ENCODE results near the gene F5. TPM values are rescaled to one million over a fixed set of nuclear protein-coding genes. Genes with fewer than 3 reads are reported as not detected.
"Not testable (repeated sequence)": the region's sequence is repeated elsewhere in the genome, so short reads cannot be mapped to it uniquely, and the experiment has no call there.

The F5 gene
- total RNA-seq, 2 donors from 2014 or later: 90.3 to 93.5 TPM

DNA sequence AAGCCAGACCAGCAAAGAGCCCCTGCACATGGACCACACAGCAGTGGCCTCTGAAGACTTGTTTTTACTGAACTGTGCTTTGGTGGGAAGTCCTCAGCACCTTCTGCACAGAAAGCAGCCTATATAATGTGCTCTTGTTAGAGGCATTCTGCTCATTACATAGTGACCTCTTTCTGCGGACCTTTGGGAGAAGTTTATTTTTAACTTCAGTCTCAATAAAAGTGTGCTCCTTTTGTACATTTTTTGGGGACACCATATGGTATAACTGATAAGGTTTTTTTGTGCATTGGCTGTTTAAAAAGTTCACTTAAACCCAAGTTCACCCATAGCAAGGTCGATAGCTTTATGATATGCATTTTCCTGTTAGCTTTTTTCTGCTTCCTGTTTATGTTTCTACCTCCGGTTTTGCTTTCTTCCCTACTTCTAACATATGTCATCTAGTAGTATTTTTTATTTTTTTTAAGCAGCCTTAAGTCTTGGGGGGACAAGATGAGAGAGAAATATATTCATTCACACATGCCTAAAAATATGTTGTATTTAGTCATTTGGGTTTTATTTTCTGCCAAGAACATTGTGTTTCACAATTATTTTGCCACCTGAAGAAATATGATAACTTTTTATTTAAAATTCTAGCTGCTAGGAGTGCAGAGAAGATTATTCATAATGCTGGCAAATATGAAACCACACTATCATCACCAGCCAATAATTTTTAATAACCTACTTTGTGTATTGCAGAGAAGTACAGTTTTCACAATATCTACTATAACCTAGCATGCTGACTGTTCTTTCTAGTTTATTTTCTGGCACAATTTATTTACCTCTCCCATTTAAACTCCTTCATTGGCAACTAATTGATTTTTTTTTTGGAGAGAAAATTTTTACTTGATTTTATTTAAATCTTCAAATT, 77.6 kb downstream of the F5 start:
- no peak for DNase-seq (ENCODE audit: low spot score in 2 of 2)
- Mint-ChIP-seq H3K36me3 (peaks cover 0 to 19% of the 10 kb centered on the region in 2 donors), H3K27ac (peak overlapping the region in 1 of 2 donors; percentile 2), H3K9me3 (no peaks in the 10 kb centered on the region)
- no peak for ATAC-seq

GRCh38 chr1:169507413-169507812, 78.9 kb downstream of the F5 start:
- Mint-ChIP-seq H3K36me3 (peaks cover 6 to 21% of the 10 kb centered on the region in 2 donors), H3K27ac (no peak overlapping the region), H3K9me3 (no peaks in the 10 kb centered on the region)
- ATAC-seq: no peak
- DNase-seq (ENCODE audit: low spot score in 2 of 2): no peak

DNA sequence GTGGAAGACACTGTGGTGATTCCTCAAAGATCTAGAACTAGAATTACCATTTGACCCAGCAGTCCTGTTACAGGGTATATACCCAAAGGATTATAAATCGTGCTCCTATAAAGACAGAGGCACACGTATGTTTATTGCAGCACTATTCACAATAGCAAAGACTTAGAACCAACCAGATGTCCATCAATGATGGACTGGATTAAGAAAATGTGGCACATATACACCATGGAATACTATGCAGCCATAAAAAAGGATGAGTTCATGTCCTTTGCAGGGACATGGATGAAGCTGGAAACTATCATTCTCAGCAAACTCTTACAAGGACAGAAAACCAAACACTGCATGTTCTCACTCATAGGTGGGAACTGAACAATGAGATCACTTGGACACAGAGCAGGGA, 82.7 kb downstream of the F5 start:
- not testable (repeated sequence) for H3K9me3 Mint-ChIP-seq; ATAC-seq; DNase-seq (ENCODE audit: low spot score in 2 of 2)
- Mint-ChIP-seq H3K36me3 (peaks cover 11 to 33% of the 10 kb centered on the region in 2 donors), H3K27ac (peak overlapping the region in 1 of 2 donors; percentile 15)

DNA sequence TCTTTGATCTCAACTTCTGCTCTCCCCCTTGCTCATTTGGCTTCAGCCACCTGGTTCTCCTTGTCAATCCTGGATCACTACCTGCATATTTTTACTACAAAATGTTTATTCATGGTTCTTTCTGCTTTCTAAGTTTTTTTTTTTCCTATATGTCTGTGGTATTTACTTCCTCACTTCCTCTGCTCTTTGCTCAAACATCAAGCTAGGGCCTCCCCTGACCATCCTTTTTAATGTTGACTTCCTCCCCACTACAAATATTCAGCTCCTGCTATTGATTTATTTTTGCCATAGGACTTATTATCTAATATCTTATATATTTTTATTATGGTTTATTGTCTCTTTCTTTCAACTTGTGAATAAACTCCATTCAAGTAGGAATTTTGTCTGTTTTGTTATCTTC, 86.5 kb downstream of the F5 start:
- ATAC-seq (no peak), DNase-seq (ENCODE audit: low spot score in 2 of 2) (no peak)
- H3K9me3 Mint-ChIP-seq: peaks cover 3 to 10% of the 10 kb centered on the region in 2 donors
- no peak overlapping the region for H3K27ac Mint-ChIP-seq
- H3K36me3 Mint-ChIP-seq: peaks cover 11 to 42% of the 10 kb centered on the region in 2 donors

- H3K36me3 Mint-ChIP-seq: peaks cover 5 to 20% of the 10 kb centered on the region in 2 donors
- peaks cover 3 to 10% of the 10 kb centered on the region in 2 donors for H3K9me3 Mint-ChIP-seq
- no peak for ATAC-seq
- no peak overlapping the region for H3K27ac Mint-ChIP-seq
- DNase-seq (ENCODE audit: low spot score in 2 of 2): no peak
These were observed 89.0 kb downstream of the F5 start for GRCh38 chr1:169497317-169497716.

DNA sequence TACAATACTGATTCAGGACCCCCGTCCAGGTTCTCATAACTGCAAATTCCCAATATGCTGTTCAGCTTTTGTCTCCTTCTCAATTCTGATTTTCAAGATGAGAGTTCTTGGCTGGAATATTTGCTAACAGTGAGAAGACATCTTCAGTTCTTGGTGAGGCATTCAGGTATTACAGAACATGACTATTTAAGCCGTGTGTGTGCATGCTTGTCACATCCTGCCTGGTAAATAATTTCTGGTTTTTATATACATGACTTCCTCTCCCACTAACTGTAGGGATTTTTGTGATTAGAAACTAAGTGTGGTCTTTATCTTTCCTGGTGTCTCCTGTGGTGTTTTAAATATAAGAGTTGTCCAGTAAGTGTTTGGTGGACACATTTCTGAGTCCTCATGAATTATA, 90.4 kb downstream of the F5 start:
- Mint-ChIP-seq H3K9me3 (peaks cover 3 to 10% of the 10 kb centered on the region in 2 donors), H3K27ac (no peak overlapping the region), H3K36me3 (peaks cover 5 to 20% of the 10 kb centered on the region in 2 donors)
- DNase-seq (ENCODE audit: low spot score in 2 of 2) (no peak), ATAC-seq (no peak)

DNA sequence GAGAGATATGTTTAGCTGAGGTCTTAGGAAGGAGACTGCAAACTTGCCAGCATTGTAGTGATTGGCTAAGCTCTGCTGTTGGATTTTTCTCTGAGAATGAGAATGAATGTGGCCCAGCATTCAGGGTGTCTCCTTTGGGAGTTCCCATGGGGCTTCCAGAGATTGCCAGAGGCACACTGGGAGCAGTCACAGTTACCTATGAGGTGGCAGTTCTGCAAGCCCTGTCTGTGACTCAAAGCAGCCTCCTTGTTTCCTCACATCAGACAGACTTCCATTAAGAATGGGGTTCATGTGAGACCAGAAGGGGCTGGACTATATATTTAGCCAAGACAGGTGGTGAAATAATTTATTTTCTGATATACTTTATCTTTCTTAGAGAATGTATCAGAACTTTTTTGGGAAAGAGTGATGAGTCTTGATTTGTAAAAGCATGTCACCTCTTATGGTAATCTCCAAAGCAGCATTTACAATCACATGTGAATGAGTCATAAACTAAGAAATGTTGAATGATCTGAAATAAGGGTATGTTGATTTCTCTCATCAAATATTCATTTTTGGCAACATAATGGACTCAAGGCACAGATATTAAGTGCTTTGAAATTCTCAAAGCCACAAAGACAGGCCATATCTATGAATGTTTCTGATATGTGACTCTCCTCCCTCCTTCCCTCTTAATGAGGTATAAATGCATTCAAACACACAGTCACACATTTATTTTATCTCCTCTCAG, 91.1 kb downstream of the F5 start:
- DNase-seq (ENCODE audit: low spot score in 2 of 2) (no peak), ATAC-seq (peak; percentile 14 to 33)
- H3K27ac Mint-ChIP-seq: no peak overlapping the region
- H3K9me3 Mint-ChIP-seq: peaks cover 0 to 10% of the 10 kb centered on the region in 2 donors
- H3K36me3 Mint-ChIP-seq: peaks cover 0 to 20% of the 10 kb centered on the region in 2 donors

DNA sequence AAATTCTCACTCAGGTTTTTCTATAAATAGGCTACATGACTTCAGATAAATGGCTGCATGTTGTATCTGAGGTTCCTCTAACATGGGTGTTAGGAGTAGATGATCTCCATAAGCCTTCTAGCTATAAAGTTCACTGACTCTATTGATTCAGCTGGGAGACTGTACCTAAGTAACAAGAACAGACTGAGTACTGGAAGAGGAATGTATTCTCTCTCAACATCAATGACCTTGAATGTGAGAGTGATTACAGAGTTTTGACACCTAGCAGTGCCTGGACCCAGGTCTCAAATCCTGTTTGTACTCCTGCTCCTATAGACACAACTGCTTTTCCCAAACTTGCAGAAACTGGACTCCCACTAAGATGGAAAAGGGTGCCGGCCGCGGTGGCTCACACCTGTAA, 91.9 kb downstream of the F5 start:
- Mint-ChIP-seq H3K36me3 (peaks cover 0 to 14% of the 10 kb centered on the region in 2 donors), H3K27ac (no peak overlapping the region), H3K9me3 (peaks cover 0 to 10% of the 10 kb centered on the region in 2 donors)
- DNase-seq (ENCODE audit: low spot score in 2 of 2): no peak
- no peak for ATAC-seq

DNA sequence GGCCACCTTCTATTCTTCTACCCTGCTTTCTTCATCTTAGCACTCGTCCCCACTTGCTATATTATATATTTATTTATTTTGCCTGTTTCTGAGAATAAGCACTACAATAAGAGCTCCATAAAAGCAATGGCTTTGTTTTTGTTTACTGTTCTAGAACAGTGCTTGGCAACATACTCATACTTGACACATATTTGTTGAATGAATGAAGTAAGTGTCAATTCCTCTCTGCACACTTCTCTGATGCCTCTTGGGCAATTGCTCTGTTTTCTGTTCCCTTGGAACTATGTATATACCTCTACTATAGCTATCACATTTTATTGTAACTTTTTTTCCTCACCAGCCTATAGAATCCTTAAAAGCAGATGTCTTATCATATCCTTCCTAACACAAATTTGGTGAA, 93.0 kb downstream of the F5 start:
- no peak for DNase-seq (ENCODE audit: low spot score in 2 of 2)
- Mint-ChIP-seq H3K36me3 (peaks cover 0 to 6% of the 10 kb centered on the region in 2 donors), H3K9me3 (peaks cover 0 to 4% of the 10 kb centered on the region in 2 donors), H3K27ac (no peak overlapping the region)
- no peak for ATAC-seq

DNA sequence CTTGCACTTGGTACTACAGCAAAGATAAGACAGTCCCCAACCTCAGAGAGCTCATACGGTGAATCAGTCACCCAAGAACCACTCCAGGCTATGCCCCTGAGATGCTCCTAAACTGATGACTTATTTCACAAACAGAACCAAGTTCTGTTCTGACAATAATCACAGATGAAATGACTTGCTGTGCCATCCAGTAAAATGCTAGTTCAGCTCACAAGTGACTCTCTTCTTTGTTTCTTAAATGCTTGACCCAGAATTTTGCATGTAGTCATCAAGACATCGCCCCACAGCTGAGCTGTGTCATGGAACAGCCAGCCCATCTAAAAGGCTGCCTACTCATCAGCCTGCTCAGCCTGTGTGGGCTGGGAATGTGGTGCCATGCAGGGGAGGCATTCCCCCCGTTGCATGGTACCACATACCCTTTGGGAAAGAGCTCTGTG, 94.4 kb downstream of the F5 start:
- Mint-ChIP-seq H3K36me3 (no peaks in the 10 kb centered on the region), H3K27ac (peak overlapping the region in 1 of 2 donors; percentile 33), H3K9me3 (no peaks in the 10 kb centered on the region)
- DNase-seq (ENCODE audit: low spot score in 2 of 2) (peak in 1 of 2 donors; percentile 31), ATAC-seq (peak; percentile 80 to 90)

- H3K36me3 Mint-ChIP-seq: peaks cover 5 to 14% of the 10 kb centered on the region in 2 donors
- no peak overlapping the region for H3K27ac Mint-ChIP-seq
These were observed 98.1 kb downstream of the F5 start for GRCh38 chr1:169488157-169488556.

GRCh38 chr1:169487561-169487960, 98.7 kb downstream of the F5 start:
- H3K9me3 Mint-ChIP-seq: no peaks in the 10 kb centered on the region
- ATAC-seq (no peak), DNase-seq (ENCODE audit: low spot score in 2 of 2) (no peak)
- H3K27ac Mint-ChIP-seq: peak overlapping the region in 1 of 2 donors; percentile 73
- peaks cover 5 to 14% of the 10 kb centered on the region in 2 donors for H3K36me3 Mint-ChIP-seq

More at GRCh38 chr1:169488157-169488556, 98.1 kb downstream of the F5 start:
- H3K9me3 Mint-ChIP-seq: no peaks in the 10 kb centered on the region
- no peak for DNase-seq (ENCODE audit: low spot score in 2 of 2)
- no peak for ATAC-seq

DNA sequence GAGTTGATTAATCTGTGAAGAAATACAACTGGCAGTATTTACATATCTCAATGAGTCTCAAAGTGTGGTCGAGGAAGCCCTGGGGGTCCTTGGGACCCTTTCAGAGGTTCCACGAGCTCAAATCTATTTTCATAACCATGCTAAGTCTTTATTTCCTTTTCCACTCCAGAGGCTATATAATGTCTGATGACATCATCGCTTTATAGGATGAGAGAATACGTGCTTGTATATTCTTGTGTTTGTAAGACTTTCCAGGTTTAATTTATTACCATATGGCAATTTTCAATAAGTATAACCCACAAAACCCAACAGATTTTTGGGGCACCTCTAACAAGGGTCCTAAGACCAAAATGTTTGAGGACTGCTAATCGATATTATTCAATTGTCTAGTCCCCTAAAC, 99.1 kb downstream of the F5 start:
- ATAC-seq: no peak
- peaks cover 5 to 14% of the 10 kb centered on the region in 2 donors for H3K36me3 Mint-ChIP-seq
- H3K27ac Mint-ChIP-seq: peak overlapping the region in 1 of 2 donors; percentile 73
- DNase-seq (ENCODE audit: low spot score in 2 of 2): no peak
- H3K9me3 Mint-ChIP-seq: no peaks in the 10 kb centered on the region

DNA sequence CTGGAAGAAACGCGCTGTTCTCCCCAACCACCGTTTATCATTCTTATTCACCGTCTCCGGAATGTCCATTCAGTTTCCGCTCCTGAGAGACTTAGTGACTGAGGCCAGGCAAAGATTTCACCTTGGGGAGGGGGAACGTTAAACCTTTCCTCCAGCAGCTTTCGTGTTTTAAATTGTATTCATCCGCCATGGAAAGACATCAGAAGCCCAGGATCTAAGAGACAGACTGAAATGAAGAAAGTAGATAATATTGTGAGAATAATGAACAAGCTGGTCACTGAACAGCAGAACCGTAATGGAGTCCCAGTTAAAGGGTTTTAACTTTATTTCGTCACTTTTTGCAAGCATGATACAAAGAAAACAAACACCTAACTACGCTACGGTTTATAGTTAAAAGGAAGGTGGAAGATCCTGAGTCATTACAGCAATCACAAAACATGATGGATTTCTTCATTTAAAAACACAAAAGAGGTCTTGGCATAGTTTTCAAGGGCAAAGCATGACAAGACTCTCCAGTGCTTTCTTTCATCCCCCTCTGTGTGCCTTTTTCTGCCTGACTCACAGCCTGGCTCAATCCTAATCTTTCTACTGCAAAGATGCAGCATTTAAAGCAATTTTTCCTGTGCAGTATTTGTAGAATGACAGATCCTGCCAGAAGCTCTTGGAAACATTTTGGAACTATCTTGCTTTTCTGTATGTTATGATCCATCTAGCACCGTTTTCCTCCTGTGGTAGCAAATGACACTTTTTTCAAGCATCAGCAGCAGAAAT, 99.8 kb downstream of the F5 start:
- peak overlapping the region; percentile 85 to 90 for H3K27ac Mint-ChIP-seq
- H3K9me3 Mint-ChIP-seq: no peaks in the 10 kb centered on the region
- DNase-seq (ENCODE audit: low spot score in 2 of 2): no peak
- H3K36me3 Mint-ChIP-seq: peaks cover 5 to 14% of the 10 kb centered on the region in 2 donors
- ATAC-seq: no peak

DNA sequence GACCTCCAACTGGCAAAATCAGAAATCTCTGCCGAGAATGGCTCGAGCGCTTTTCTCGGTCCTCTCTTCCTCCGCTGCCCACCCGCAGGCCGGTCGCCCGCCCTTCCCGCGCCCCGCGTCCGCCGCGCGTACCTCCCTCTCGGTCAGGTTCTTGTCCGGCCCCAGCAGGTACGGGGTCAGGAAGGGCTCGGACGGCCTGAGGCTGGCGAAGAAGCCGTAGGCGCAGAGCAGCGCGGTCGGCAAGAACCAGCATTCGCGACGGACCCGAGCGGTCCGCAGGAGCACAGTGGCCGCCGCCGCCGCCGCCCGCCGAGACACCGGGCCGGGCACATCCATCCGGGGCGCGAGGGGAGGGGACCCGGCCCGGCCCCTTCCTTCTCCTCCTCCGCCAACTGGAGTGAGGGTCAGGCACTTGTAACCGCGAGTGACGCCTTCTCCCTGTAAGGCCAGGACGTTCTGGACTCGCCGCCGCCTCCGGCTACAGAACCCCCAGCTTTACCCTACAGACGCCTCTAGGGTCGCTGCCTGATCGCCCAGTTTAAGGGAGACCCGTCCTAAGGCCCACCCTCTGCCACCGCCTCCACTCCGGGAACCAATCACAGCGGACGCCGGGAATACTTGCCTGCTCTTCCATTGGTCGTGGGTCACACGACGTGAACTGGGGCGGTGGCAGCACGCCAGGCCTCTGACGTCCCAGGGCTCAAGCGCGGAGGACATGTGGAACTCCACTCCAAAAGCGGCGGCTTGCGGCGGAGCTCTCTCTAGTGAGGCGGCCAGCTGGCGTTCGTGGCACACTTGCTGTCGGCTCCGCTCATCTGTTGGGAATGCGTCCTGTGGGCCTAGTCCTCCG, 100.6 kb downstream of the F5 start, which contains the start of gene SLC19A2:
TSS of gene SLC19A2 (minus strand) at position 514 of the 850 bp plus-strand sequence. CDS start at position 336, 178 bp downstream.
- peak within 1 kb of the TSS; percentile 85 to 90 for H3K27ac Mint-ChIP-seq
- ATAC-seq (peak; percentile 97 to 98), DNase-seq (ENCODE audit: low spot score in 2 of 2) (peak; percentile 89 to 96)
- peaks cover 5 to 14% of the 10 kb centered on the region in 2 donors for H3K36me3 Mint-ChIP-seq
- H3K9me3 Mint-ChIP-seq: no peaks in the 10 kb centered on the region

All from activated naive CD4-positive, alpha-beta T cell treated with anti-CD3 and anti-CD28 coated beads, Interleukin-2, amount 50 U/mL, for 72 hours (primary cell).